ENCODE data around the gene SRM. TPM values are rescaled to one million over a fixed set of nuclear protein-coding genes. Genes with fewer than 3 reads are reported as not detected.
A peak's percentile ranks its signal among the peaks of the same experiment; 100 is the strongest.

The SRM gene
- total and polyA plus RNA-seq, 2 of the 13 experiments (the other 11 are each of a cell fraction or from before 2014, with no cell fraction given): 27.9 to 31.8 TPM

GRCh38 chr1:11059155-11059967 lies 457 bp downstream of the SRM start (continued):
- TF ChIP-seq, protein P1, sequence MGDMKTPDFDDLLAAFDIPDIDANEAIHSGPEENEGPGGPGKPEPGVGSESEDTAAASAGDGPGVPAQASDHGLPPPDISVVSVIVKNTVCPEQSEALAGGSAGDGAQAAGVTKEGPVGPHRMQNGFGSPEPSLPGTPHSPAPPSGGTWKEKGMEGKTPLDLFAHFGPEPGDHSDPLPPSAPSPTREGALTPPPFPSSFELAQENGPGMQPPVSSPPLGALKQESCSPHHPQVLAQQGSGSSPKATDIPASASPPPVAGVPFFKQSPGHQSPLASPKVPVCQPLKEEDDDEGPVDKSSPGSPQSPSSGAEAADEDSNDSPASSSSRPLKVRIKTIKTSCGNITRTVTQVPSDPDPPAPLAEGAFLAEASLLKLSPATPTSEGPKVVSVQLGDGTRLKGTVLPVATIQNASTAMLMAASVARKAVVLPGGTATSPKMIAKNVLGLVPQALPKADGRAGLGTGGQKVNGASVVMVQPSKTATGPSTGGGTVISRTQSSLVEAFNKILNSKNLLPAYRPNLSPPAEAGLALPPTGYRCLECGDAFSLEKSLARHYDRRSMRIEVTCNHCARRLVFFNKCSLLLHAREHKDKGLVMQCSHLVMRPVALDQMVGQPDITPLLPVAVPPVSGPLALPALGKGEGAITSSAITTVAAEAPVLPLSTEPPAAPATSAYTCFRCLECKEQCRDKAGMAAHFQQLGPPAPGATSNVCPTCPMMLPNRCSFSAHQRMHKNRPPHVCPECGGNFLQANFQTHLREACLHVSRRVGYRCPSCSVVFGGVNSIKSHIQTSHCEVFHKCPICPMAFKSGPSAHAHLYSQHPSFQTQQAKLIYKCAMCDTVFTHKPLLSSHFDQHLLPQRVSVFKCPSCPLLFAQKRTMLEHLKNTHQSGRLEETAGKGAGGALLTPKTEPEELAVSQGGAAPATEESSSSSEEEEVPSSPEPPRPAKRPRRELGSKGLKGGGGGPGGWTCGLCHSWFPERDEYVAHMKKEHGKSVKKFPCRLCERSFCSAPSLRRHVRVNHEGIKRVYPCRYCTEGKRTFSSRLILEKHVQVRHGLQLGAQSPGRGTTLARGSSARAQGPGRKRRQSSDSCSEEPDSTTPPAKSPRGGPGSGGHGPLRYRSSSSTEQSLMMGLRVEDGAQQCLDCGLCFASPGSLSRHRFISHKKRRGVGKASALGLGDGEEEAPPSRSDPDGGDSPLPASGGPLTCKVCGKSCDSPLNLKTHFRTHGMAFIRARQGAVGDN (CRISPR knock-in tag; IDR thresholded peaks at IDR 0.05): peak; percentile 58
- TF ChIP-seq ZSCAN20 (CRISPR knock-in tag; IDR thresholded peaks at IDR 0.05; ENCODE audit: borderline replicate concordance): peak; percentile 51; the same call in 1 of the 2 replicates
- peak in 1 of 2 experiments; percentile 40; a peak in 1 of 4 replicates for TF ChIP-seq KLF16 (CRISPR knock-in tag; IDR thresholded peaks at IDR 0.05)
- no peak for TF ChIP-seq HOXA7 (CRISPR knock-in tag; IDR thresholded peaks at IDR 0.05)
- TF ChIP-seq NFKBIZ (CRISPR knock-in tag; IDR thresholded peaks at IDR 0.05): no peak
- TF ChIP-seq AKAP8 (CRISPR knock-in tag; IDR thresholded peaks at IDR 0.05): peak; percentile 12; the same call in 1 of the 2 replicates
- TF ChIP-seq BCL6 (CRISPR knock-in tag; IDR thresholded peaks at IDR 0.05): no peak
- TF ChIP-seq SMARCC2 (IDR thresholded peaks at IDR 0.05): no peak
- TF ChIP-seq, protein P2, sequence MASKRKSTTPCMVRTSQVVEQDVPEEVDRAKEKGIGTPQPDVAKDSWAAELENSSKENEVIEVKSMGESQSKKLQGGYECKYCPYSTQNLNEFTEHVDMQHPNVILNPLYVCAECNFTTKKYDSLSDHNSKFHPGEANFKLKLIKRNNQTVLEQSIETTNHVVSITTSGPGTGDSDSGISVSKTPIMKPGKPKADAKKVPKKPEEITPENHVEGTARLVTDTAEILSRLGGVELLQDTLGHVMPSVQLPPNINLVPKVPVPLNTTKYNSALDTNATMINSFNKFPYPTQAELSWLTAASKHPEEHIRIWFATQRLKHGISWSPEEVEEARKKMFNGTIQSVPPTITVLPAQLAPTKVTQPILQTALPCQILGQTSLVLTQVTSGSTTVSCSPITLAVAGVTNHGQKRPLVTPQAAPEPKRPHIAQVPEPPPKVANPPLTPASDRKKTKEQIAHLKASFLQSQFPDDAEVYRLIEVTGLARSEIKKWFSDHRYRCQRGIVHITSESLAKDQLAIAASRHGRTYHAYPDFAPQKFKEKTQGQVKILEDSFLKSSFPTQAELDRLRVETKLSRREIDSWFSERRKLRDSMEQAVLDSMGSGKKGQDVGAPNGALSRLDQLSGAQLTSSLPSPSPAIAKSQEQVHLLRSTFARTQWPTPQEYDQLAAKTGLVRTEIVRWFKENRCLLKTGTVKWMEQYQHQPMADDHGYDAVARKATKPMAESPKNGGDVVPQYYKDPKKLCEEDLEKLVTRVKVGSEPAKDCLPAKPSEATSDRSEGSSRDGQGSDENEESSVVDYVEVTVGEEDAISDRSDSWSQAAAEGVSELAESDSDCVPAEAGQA (IDR thresholded peaks at IDR 0.05; ENCODE audit: low read depth): no peak
- TF ChIP-seq, protein P2 (CRISPR knock-in tag; IDR thresholded peaks at IDR 0.05; ENCODE audit: borderline replicate concordance): peak; percentile 36; the same call in 1 of the 2 replicates
- TF ChIP-seq REST (IDR thresholded peaks at IDR 0.05; ENCODE audit: borderline replicate concordance in 1 of 2, low read depth in 1 of 2, low read length in 2 of 2): no peak
- TF ChIP-seq ZNF251 (CRISPR knock-in tag; IDR thresholded peaks at IDR 0.05): no peak
- TF ChIP-seq ZNF331 (CRISPR knock-in tag; IDR thresholded peaks at IDR 0.05): no peak
- no peak for TF ChIP-seq KDM2A (CRISPR knock-in tag; IDR thresholded peaks at IDR 0.05; ENCODE audit: borderline replicate concordance, low read depth)
- no peak for TF ChIP-seq THYN1 (CRISPR knock-in tag; IDR thresholded peaks at IDR 0.05; ENCODE audit: borderline replicate concordance, low read depth)
